K562 (cell line): ENCODE measurements around the gene CD72. TPM values are rescaled to one million over a fixed set of nuclear protein-coding genes. Genes with fewer than 3 reads are reported as not detected.

Experiments used
- BRF1 ChIP-seq: IDR thresholded peaks from 3 replicates; pipeline ENCODE4 v1.6.1; 2011; ENCODE audit warnings: borderline replicate concordance, mild to moderate bottlenecking; ENCODE audit not compliant: insufficient read length; ENCODE audit errors: extremely low read depth
- CTBP1 ChIP-seq: fragments of 450-650 bp; IDR thresholded peaks from 2 replicates; pipeline ENCODE4 v1.6.1; 2016; ENCODE audit warnings: borderline replicate concordance
- FUS ChIP-seq: fragments of 200-400 bp; formaldehyde crosslinking; optimal IDR thresholded peaks from 2 replicates; pipeline ENCODE3; 2017; ENCODE audit warnings: low read depth, low read length
- HNRNPH1 ChIP-seq: fragments of 200-400 bp; formaldehyde crosslinking; optimal IDR thresholded peaks from 2 replicates; pipeline ENCODE3; 2017; ENCODE audit warnings: low read depth, mild to moderate bottlenecking, low read length, moderate library complexity
- NELFE ChIP-seq: IDR thresholded peaks from 2 replicates; pipeline ENCODE4 v1.6.1; 2011; ENCODE audit warnings: mild to moderate bottlenecking; ENCODE audit not compliant: insufficient read depth, insufficient read length
- PCBP2 ChIP-seq: fragments of 200-400 bp; formaldehyde crosslinking; IDR thresholded peaks from 2 replicates; pipeline ENCODE4 v1.6.1; 2018; ENCODE audit warnings: low read length, low read depth, mild to moderate bottlenecking, moderate library complexity; ENCODE audit not compliant: poor library complexity, severe bottlenecking
- ZBTB40 ChIP-seq, 2 experiments: fragments of 450-650 bp in 1 of 2; sonication (generic) in 1 of 2; formaldehyde crosslinking in 1 of 2; IDR thresholded peaks; 2 replicates each; pipeline versions ENCODE4 v1.7.1 to v1.9.0; 2016 to 2022; ENCODE audit warnings: inconsistent platforms in 1 of 2, mild to moderate bottlenecking in 1 of 2, missing genetic modification reagents in 1 of 2
- ZNF282 ChIP-seq: sonication (generic); formaldehyde crosslinking; IDR thresholded peaks from 2 replicates; pipeline ENCODE4 v1.8.1; 2023; ENCODE audit warnings: missing genetic modification reagents
- polyA plus RNA-seq, 8 experiments: library from polyadenylated mRNA; depleted of rRNA in 4 of 8; stranded (reverse) in 5 of 8; unstranded in 3 of 8; fragments of >200 nt; fragmentation: Nextera tagmentation in 2 of 8; fragmentation: Illumina TruSeq in 1 of 8; extraction: Ambion mirVana in 2 of 8; extraction: Trizol in 1 of 8; gene quantifications; 2 replicates each; pipeline versions ENCODE4 v1.2.1 to v1.2.3, GENCODE V29; 2011 to 2014; ENCODE audit warnings: inconsistent platforms in 1 of 8, missing spikeins in 1 of 8
- total RNA-seq, 7 experiments: library from RNA; depleted of rRNA in 6 of 7; stranded (reverse); fragments of >200 nt in 6 of 7; fragmentation: Illumina TruSeq in 2 of 7; extraction: Trizol in 2 of 7; gene quantifications; 2 replicates each; pipeline versions ENCODE4 v1.2.1 to v1.2.3, GENCODE V29; 2011 to 2021; ENCODE audit warnings: low replicate concordance in 1 of 7
- TF ChIP-seq, protein P1 (sequence below), 3 experiments: fragments of 200-800 bp in 1 of 3; sonication (Bioruptor generic) in 1 of 3; sonication (generic) in 1 of 3; formaldehyde crosslinking in 1 of 3; IDR thresholded peaks; 2 replicates each; pipeline versions ENCODE4 v1.6.1 to v1.8.0; 2016 to 2022; ENCODE audit warnings: mild to moderate bottlenecking in 2 of 3, missing compliant biosample characterization in 2 of 3, missing genetic modification characterization in 2 of 3, missing genetic modification reagents in 1 of 3
- TF ChIP-seq, protein P2 (sequence below): fragments of 250-450 bp; sonication (Bioruptor Pico); IDR thresholded peaks from 2 replicates; pipeline ENCODE4 v1.5.0; 2022; ENCODE audit warnings: mild to moderate bottlenecking

Gene CD72
- total and polyA plus RNA-seq, 9 of the 15 experiments (the other 6 are each of a cell fraction or from before 2014, with no cell fraction given): 0.11 to 0.78 (median 0.27) TPM; not detected in 1

- TF ChIP-seq ZBTB40 (IDR thresholded peaks at IDR 0.05) (0 out of 2 replicates have a peak, but pooled peaks have one; percentile 46), ZBTB40 (CRISPR knock-in tag; IDR thresholded peaks at IDR 0.05) (no peak), CTBP1 (peak; percentile 51; the same call in 1 of the 2 replicates), PCBP2 (no peak), BRF1 (no peak), HNRNPH1 (no peak), FUS (no peak), ZNF282 (no peak), NELFE (no peak)
- TF ChIP-seq, protein P1, sequence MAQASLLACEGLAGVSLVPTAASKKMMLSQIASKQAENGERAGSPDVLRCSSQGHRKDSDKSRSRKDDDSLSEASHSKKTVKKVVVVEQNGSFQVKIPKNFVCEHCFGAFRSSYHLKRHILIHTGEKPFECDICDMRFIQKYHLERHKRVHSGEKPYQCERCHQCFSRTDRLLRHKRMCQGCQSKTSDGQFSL (CRISPR knock-in tag; IDR thresholded peaks at IDR 0.05): no peak
- TF ChIP-seq, protein P1 (tag; IDR thresholded peaks at IDR 0.05): no peak
- TF ChIP-seq, protein P2, sequence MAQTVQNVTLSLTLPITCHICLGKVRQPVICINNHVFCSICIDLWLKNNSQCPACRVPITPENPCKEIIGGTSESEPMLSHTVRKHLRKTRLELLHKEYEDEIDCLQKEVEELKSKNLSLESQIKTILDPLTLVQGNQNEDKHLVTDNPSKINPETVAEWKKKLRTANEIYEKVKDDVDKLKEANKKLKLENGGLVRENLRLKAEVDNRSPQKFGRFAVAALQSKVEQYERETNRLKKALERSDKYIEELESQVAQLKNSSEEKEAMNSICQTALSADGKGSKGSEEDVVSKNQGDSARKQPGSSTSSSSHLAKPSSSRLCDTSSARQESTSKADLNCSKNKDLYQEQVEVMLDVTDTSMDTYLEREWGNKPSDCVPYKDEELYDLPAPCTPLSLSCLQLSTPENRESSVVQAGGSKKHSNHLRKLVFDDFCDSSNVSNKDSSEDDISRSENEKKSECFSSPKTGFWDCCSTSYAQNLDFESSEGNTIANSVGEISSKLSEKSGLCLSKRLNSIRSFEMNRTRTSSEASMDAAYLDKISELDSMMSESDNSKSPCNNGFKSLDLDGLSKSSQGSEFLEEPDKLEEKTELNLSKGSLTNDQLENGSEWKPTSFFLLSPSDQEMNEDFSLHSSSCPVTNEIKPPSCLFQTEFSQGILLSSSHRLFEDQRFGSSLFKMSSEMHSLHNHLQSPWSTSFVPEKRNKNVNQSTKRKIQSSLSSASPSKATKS: no peak
Measured at GRCh38 chr9:35664531-35665470, 46.6 kb upstream of the CD72 start, which contains the start of gene ARHGEF39 (continued).
